VCaP (cell line): ENCODE data around the gene PRR33.
"Not testable (repeated sequence)": the region's sequence is repeated elsewhere in the genome, so short reads cannot be mapped to it uniquely, and the experiment has no call there.

Source experiments
- H3K27ac ChIP-seq: fragments of 450-650 bp; 2 replicates; pipeline ENCODE4 v1.5.1; 2017
- TF ChIP-seq, protein P1 (sequence below): fragments of 450-650 bp; conservative IDR thresholded peaks from 2 replicates; pipeline ENCODE4 v1.5.1; 2017; ENCODE audit warnings: mild to moderate bottlenecking, moderate library complexity

PRR33 gene

GRCh38 chr11:1876361-1877063 lies 15.2 kb downstream of the PRR33 start:
- H3K27ac ChIP-seq, result no peak overlapping the region

GRCh38 chr11:1875851-1876301 lies 15.8 kb downstream of the PRR33 start:
- not testable (repeated sequence) for H3K27ac ChIP-seq

More at GRCh38 chr11:1876361-1877063, 15.2 kb downstream of the PRR33 start:
- TF ChIP-seq, protein P1, sequence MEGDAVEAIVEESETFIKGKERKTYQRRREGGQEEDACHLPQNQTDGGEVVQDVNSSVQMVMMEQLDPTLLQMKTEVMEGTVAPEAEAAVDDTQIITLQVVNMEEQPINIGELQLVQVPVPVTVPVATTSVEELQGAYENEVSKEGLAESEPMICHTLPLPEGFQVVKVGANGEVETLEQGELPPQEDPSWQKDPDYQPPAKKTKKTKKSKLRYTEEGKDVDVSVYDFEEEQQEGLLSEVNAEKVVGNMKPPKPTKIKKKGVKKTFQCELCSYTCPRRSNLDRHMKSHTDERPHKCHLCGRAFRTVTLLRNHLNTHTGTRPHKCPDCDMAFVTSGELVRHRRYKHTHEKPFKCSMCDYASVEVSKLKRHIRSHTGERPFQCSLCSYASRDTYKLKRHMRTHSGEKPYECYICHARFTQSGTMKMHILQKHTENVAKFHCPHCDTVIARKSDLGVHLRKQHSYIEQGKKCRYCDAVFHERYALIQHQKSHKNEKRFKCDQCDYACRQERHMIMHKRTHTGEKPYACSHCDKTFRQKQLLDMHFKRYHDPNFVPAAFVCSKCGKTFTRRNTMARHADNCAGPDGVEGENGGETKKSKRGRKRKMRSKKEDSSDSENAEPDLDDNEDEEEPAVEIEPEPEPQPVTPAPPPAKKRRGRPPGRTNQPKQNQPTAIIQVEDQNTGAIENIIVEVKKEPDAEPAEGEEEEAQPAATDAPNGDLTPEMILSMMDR, result peak; percentile 63; the same call in 1 of the 2 replicates

- H3K27ac ChIP-seq, result no peak overlapping the region
- TF ChIP-seq, protein P1, result no peak
Measured at GRCh38 chr11:1875093-1875850, 16.4 kb downstream of the PRR33 start.

DNA sequence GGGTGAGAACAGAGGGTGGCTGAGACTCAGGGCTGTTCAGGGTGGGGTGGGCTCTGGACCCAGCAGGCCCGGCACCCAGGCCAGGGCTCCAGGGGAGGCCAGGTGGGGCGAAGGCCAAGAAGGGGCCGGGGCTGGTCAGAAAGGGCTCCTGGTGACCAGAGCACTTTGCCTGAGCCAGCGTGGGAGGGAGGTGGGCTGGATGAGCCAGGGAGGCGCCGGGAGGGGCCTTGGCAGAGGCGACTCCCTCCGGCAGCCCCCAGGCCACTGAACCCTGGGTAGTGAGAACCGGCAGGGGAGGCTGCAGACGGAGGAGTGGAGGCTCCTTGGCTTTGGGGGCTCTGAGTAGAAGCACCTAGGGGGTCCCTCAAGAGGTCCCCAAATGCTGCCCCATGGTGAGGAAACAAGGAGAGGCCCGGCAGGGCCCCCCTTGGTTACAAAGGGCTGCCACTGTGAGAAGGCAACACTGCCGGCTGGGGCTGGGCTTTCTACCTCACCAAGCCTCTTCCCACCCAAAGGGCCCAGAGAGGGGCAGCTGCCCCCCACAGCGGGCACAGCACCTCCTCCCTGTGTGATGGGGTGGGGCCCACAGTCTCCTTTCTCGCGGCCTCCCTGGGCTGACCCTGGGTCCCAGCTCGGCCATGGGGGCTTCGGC lies 17.1 kb downstream of the PRR33 start:
- not testable (repeated sequence) for H3K27ac ChIP-seq

GRCh38 chr11:1873813-1874150 lies 17.9 kb downstream of the PRR33 start:
- not testable (repeated sequence) for H3K27ac ChIP-seq

DNA sequence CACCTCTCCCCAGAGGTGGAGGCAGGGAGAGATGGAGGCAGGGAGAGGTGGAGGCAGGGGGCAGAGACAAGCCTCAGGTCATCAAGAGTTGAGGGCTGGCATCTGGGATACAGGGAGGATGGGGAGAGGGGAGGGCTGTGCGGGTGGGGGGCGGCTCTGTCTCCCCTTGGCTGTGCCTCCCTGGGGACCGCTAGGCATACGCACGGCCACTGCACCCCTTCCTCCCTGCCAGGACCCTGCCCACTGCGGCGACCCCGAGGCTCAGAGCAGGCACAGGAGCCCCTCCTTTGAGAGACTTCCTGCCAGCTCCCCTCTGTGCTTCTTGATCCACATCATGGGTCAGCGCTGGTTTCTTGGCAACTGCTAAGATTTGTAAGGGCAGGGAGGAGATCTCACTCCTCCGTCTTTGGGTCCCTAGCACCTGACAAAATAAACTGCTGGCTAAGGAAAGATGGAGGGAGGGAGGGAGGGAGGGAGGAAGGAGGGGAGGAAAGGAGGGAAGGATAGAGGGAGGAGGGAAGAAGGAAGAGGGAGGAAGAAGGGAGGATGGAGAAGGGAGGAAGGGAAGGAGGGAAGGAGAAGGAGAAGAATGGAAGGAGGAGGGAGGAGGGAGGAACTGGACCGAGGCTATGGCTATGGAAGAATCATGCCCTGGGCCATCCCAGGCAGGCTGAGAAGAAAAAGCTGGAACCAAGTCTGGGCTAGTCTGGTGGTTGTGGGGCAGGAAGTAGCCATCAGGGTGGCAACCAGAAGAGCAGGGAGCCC lies 18.5 kb downstream of the PRR33 start:
- H3K27ac ChIP-seq, result no peak overlapping the region
- TF ChIP-seq, protein P1, result no peak

- TF ChIP-seq, protein P1, result no peak
- no peak overlapping the region for H3K27ac ChIP-seq
Measured at GRCh38 chr11:1872267-1872985, 19.3 kb downstream of the PRR33 start.

GRCh38 chr11:1871531-1871930 lies 20.2 kb downstream of the PRR33 start:
- TF ChIP-seq, protein P1, result no peak

More at GRCh38 chr11:1871531-1871930, 20.2 kb downstream of the PRR33 start:
- no peak overlapping the region for H3K27ac ChIP-seq
